Ramos (cell line): ENCODE data around the gene GLIPR1L2.

Experiments
- in situ Hi-C: fragments of 300-500 bp; cut with MboI; formaldehyde crosslinking; loops from one replicate; pipeline ENCODE4 v1.14.3; 2022; ENCODE audit warnings: low sequenced_read_pairs; ENCODE audit not compliant: unreplicated experiment

Gene GLIPR1L2

GRCh38 chr12:75471902-75472890 lies 81.3 kb downstream of the GLIPR1L2 start:
- in situ Hi-C loops, result no loop called here

- in situ Hi-C loops, result no loop called here
These were observed 83.2 kb downstream of the GLIPR1L2 start for GRCh38 chr12:75474116-75474515.

GRCh38 chr12:75476071-75476470 lies 85.2 kb downstream of the GLIPR1L2 start:
- in situ Hi-C loops, result no loop called here

- in situ Hi-C loops, result no loop called here
These were observed 86.2 kb downstream of the GLIPR1L2 start for GRCh38 chr12:75477137-75477536.

- in situ Hi-C loops, result no loop called here
These were observed 87.4 kb downstream of the GLIPR1L2 start for GRCh38 chr12:75478116-75478794.

- in situ Hi-C loops, result no loop called here
These were observed 89.1 kb downstream of the GLIPR1L2 start for GRCh38 chr12:75479963-75480461.

- in situ Hi-C loops, result no loop called here
These were observed 89.6 kb downstream of the GLIPR1L2 start, which contains the start of gene GLIPR1 for GRCh38 chr12:75480469-75480949. TSS of gene GLIPR1 (plus strand) at chr12:75480755. CDS start at chr12:75480881, 126 bp downstream.

GRCh38 chr12:75481013-75481705 lies 90.3 kb downstream of the GLIPR1L2 start:
- in situ Hi-C loops, result no loop called here

GRCh38 chr12:75481774-75482173 lies 90.9 kb downstream of the GLIPR1L2 start:
- in situ Hi-C loops, result no loop called here
